Tibial nerve (tissue), 4 donors: ENCODE results near the gene COQ8A.

ENCODE experiments used
- EP300 ChIP-seq, 2 donors: sonication (generic); formaldehyde crosslinking; IDR thresholded peaks; one replicate each; pipeline ENCODE4 v1.6.1; 2017; ENCODE audit warnings: antibody characterized with exemption in 2 of 2, mild to moderate bottlenecking in 1 of 2
- POLR2A ChIP-seq, 2 donors: fragments of 450-650 bp; IDR thresholded peaks; one replicate each; pipeline ENCODE4 v1.6.1; 2017; ENCODE audit warnings: antibody characterized with exemption in 2 of 2, mild to moderate bottlenecking in 2 of 2, moderate library complexity in 2 of 2
- TF ChIP-seq, protein P1 (sequence below), 5 experiments: fragments of 200-600 bp in 3 of 5; fragments of 450-650 bp in 2 of 5; sonication (generic) in 3 of 5; IDR thresholded peaks; one replicate each; pipeline ENCODE4 v1.5.1; 2016 to 2019; ENCODE audit warnings: antibody characterized with exemption in 5 of 5, mild to moderate bottlenecking in 3 of 5, moderate library complexity in 2 of 5

DNA sequence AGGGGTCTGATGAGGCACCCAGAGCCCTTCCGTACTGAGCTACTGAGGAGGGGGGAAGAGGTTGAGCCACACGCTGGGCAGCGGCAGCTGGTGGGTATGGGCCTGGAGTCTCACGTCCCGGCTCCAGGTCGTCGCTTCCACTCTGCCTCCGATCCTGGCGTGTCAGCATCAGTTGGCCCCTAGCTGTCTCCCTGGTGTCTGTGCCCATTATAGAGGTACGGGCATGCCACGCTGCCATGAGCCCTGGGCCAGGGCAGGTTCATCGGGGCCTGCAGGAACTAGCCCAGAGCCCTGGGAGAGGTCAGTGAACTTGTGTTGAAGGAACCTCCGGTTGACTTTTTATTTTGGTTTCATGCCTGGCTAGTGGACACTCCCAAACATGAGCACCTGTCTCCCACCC is 18.2 kb downstream of the COQ8A start:
- TF ChIP-seq, protein P1, sequence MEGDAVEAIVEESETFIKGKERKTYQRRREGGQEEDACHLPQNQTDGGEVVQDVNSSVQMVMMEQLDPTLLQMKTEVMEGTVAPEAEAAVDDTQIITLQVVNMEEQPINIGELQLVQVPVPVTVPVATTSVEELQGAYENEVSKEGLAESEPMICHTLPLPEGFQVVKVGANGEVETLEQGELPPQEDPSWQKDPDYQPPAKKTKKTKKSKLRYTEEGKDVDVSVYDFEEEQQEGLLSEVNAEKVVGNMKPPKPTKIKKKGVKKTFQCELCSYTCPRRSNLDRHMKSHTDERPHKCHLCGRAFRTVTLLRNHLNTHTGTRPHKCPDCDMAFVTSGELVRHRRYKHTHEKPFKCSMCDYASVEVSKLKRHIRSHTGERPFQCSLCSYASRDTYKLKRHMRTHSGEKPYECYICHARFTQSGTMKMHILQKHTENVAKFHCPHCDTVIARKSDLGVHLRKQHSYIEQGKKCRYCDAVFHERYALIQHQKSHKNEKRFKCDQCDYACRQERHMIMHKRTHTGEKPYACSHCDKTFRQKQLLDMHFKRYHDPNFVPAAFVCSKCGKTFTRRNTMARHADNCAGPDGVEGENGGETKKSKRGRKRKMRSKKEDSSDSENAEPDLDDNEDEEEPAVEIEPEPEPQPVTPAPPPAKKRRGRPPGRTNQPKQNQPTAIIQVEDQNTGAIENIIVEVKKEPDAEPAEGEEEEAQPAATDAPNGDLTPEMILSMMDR (IDR thresholded peaks at IDR 0.05) = no peak
- no peak for TF ChIP-seq EP300 (IDR thresholded peaks at IDR 0.05)
- no peak for TF ChIP-seq POLR2A (IDR thresholded peaks at IDR 0.05)
